Measurements from ENCODE around the gene CCDC102B.
A peak's percentile ranks its signal among the peaks of the same experiment; 100 is the strongest.

The CCDC102B gene

DNA sequence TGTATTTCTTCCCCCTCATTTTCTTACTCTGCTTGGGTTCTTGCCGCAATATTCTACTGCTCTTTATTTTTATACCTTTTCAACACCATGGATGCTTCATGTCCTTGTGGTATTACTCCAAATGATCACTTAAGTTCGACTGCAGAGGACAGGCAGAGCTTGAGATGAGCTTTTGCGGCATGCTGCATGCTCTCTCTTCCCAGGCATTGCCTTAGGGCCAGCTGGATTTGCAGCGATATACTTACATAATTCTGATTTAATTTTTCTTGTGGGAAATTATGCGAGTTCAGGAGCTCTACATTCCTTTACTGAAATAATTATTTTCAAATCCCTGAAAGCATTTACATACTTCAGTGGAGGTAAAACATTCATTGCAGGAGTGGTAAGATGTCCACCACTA lies 288.1 kb downstream of the CCDC102B start:
- no peak for DNase-seq (ENCODE audit: low read depth)

DNA sequence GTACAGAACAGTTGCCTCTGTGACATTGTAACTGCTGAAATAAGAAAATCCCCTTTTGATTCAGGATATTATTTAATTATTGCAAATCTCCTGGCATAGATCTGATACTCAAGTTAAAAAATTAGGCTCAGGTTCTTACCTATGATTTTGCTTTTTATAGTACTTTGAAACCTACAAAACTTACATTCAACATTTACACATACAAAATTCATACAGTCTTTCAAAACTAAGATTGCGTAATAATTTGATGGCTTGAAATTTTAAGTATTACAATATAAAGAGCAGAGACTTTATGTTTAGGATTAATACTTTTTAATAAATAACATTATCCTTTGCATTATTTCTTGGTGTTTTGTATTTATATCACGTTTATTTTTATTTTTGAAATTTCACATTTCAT lies 291.1 kb downstream of the CCDC102B start:
- no peak for DNase-seq (ENCODE audit: low read depth)

DNA sequence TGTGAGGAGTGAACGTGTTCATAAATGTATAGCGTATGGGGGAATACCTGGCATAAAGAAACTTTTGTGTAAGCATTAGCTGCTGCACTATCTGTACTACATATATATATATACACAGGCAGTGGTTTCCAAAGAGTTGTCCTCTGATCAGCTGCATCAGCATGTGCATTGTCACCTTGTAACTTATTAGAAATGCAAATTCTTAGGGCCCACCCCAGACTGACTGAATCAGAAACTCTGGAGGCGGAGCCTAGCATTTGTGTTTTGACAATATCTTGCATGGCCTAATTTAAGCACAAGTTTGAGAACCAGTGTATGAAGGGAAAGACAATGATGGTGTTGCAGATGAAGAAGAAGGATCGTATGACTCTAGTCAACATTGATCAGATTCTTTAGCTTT lies 299.5 kb downstream of the CCDC102B start:
- DNase-seq (ENCODE audit: low read depth), result no peak

DNA sequence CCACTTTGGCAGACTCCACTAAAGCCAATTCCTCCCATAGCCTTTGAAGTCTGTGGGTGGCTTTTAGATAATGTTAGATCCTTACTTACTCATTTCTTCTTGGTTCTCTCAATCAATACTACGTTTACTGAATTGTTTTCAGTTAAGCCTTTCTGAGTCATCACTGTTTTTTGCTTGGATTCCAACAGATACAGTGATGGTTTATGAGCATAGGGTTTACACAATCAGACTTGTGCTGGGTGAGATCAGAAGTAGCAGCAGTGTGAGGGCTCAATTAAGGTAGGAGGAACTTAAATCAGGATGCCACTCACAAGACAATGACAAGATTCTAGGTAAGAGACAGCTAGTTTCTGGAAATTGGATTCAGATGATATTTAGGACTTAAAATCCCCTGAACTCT lies 305.1 kb downstream of the CCDC102B start:
- DNase-seq (ENCODE audit: low read depth), result peak; percentile 0
